ENCODE results near the gene CENPP.

DNA sequence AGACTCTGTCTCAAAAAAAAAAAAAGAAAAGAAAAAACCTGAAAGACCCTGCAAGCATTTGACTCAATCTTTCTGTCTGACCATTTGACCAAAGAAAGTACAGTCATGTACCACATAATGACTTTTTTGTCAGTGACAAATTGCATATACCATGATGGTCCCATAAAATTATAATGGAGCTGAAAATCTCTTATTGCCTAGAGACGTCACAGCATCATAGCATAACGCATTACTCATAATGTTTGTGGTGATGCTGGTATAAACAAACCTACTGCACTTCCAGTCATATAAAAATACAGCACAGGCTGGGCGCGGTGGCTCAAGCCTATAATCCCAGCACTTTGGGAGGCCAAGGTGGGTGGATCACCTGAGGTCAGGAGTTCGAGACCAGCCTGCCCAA is 199.6 kb downstream of the CENPP start:
- TF ChIP-seq GATA3 (IDR thresholded peaks at IDR 0.05; ENCODE audit: low read depth, low read length) = no peak
- no peak for TF ChIP-seq GATA2 (IDR thresholded peaks at IDR 0.05; ENCODE audit: low read depth, low read length)

Data from SH-SY5Y (cell line).